OCI-LY7 (cell line): Measurements from ENCODE around the gene LIFR. TPM values are rescaled to one million over a fixed set of nuclear protein-coding genes. Genes with fewer than 3 reads are reported as not detected.

ENCODE experiments used
- BruUV-seq: library from RNA; stranded (reverse); fragments of 400-500 nt; replicated peaks from 2 replicates; lab custom pipeline; 2021; lab: Mats Ljungman, UMichigan
- CTCF ChIA-PET: fragments of 300-600 bp; sonication (Branson Sonifier 250); formaldehyde crosslinking; loops from one replicate; lab custom pipeline; 2022; ENCODE audit warnings: antibody characterized with exemption; ENCODE audit not compliant: unreplicated experiment; lab: Charles Lee
- POLR2A ChIA-PET: fragments of 300-600 bp; sonication (Branson Sonifier 250); formaldehyde crosslinking; loops from one replicate; lab custom pipeline; 2022; ENCODE audit warnings: antibody characterized with exemption; lab: Charles Lee
- DNase-seq: peaks from one replicate; pipeline ENCODE4 v3.0.0-alpha.2; 2015; ENCODE audit warnings: low spot score
- H2AFZ ChIP-seq: fragments of 200-600 bp; sonication (generic), shearing (Covaris generic); 2 replicates; pipeline ENCODE4 v1.6.1; 2014; ENCODE audit warnings: mild to moderate bottlenecking, antibody characterized with exemption, low read length, moderate library complexity
- H3K27ac ChIP-seq: fragments of 200-600 bp; sonication (generic); 2 replicates; pipeline ENCODE4 v1.5.1; 2014; ENCODE audit warnings: mixed run types, low read depth, mild to moderate bottlenecking, moderate library complexity, low read length, inconsistent platforms; ENCODE audit not compliant: poor library complexity, severe bottlenecking
- H3K36me3 ChIP-seq: fragments of 200-600 bp; sonication (generic); 2 replicates; pipeline ENCODE4 v1.6.1; 2014; ENCODE audit warnings: mild to moderate bottlenecking, antibody characterized with exemption, low read length, moderate library complexity, mixed read lengths; ENCODE audit not compliant: insufficient read depth
- H3K4me1 ChIP-seq: fragments of 200-600 bp; sonication (generic); 2 replicates; pipeline ENCODE4 v1.5.1; 2014; ENCODE audit warnings: mild to moderate bottlenecking, low read length; ENCODE audit not compliant: insufficient read depth, poor library complexity, severe bottlenecking
- H3K4me2 ChIP-seq: fragments of 200-600 bp; sonication (generic); 2 replicates; pipeline ENCODE4 v1.6.1; 2014; ENCODE audit warnings: mild to moderate bottlenecking, low read length
- H3K4me3 ChIP-seq: fragments of 200-600 bp; sonication (generic); 2 replicates; pipeline ENCODE4 v1.5.1; 2014; ENCODE audit warnings: mild to moderate bottlenecking, low read depth, low read length; ENCODE audit not compliant: poor library complexity, severe bottlenecking
- H3K79me2 ChIP-seq: fragments of 200-600 bp; sonication (generic); 2 replicates; pipeline ENCODE4 v1.6.1; 2016; ENCODE audit warnings: low read depth, mild to moderate bottlenecking, low read length, moderate library complexity, mixed read lengths; ENCODE audit not compliant: insufficient read depth
- H3K9me2 ChIP-seq: fragments of 200-600 bp; sonication (generic); 2 replicates; pipeline ENCODE4 v1.6.1; 2016; ENCODE audit warnings: mild to moderate bottlenecking, low read length, mixed read lengths; ENCODE audit not compliant: insufficient read depth
- H3K9me3 ChIP-seq: fragments of 200-600 bp; sonication (generic); 2 replicates; pipeline ENCODE4 v1.6.1; 2014; ENCODE audit warnings: mild to moderate bottlenecking, mixed run types, low read length, mixed read lengths
- H4K20me1 ChIP-seq: fragments of 200-600 bp; sonication (generic); 2 replicates; pipeline ENCODE4 v1.6.1; 2014; ENCODE audit warnings: mild to moderate bottlenecking, antibody characterized with exemption, low read length, moderate library complexity, mixed read lengths; ENCODE audit not compliant: insufficient read depth
- CTCF ChIP-seq: fragments of 200-600 bp; sonication (generic); conservative IDR thresholded peaks from 2 replicates; pipeline ENCODE4 v1.5.1; 2014; ENCODE audit warnings: mild to moderate bottlenecking, antibody characterized with exemption, low read length, moderate library complexity, mixed read lengths
- EZH2phosphoT487 ChIP-seq: fragments of 200-600 bp; sonication (generic); IDR thresholded peaks from 2 replicates; pipeline ENCODE4 v1.6.1; 2018; ENCODE audit warnings: low read depth, borderline replicate concordance, mild to moderate bottlenecking, mixed run types, antibody characterized with exemption, low read length, moderate library complexity, mixed read lengths
- intact Hi-C: fragments of 100-400 bp; cut with micrococcal nuclease; formaldehyde crosslinking; loops from one replicate; pipeline ENCODE4 v1.10.0; 2022; ENCODE audit not compliant: unreplicated experiment
- total RNA-seq, 2 experiments: library from RNA; depleted of rRNA in 1 of 2; stranded (reverse); fragments of >200 nt in 1 of 2; shearing (Covaris generic) in 1 of 2; gene quantifications; 2 replicates each; pipeline ENCODE4 v1.2.3, GENCODE V29; 2014 to 2022

LIFR gene
- total RNA-seq, 2 experiments from 2014 or later = not detected

GRCh38 chr5:38581597-38581996 is 25.2 kb upstream of the LIFR start:
- Histone ChIP-seq H3K4me1 (no peaks in the 10 kb centered on the region), H3K9me3 (no peaks in the 10 kb centered on the region), H2AFZ (no peak overlapping the region), H3K79me2 (no peaks in the 10 kb centered on the region), H4K20me1 (no peaks in the 10 kb centered on the region), H3K9me2 (no peaks in the 10 kb centered on the region), H3K4me2 (no peak overlapping the region), H3K27ac (no peak overlapping the region), H3K36me3 (no peaks in the 10 kb centered on the region), H3K4me3 (no peak overlapping the region)
- no peak for DNase-seq
- no TSS peak for BruUV-seq
- TF ChIP-seq CTCF = no peak
- no peak for TF ChIP-seq EZH2phosphoT487
- intact Hi-C loops = no loop called here
- CTCF ChIA-PET = no interaction called here
- POLR2A ChIA-PET = no interaction called here

DNA sequence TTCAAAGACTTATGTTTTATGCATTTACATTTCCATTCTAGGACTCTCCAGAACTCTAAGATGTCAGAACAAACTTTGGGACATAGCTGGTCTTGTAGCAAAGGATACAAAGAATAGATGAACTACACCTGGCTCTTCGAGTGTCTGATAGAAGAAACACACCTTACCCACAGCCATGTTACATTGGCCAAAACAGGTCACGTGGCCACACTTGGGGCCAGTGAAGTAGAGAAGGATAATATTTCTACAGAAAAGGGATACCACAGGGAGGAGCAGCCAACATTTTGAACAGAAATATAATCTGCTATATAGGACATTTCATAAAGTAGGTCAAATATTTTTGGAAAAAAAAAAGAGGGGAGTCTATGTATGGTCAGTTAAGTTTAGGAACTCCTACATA is 22.7 kb upstream of the LIFR start:
- no peak for DNase-seq
- H3K4me3 ChIP-seq = no peak overlapping the region
- no peaks in the 10 kb centered on the region for H4K20me1 ChIP-seq
- H3K9me3 ChIP-seq = no peaks in the 10 kb centered on the region
- H2AFZ ChIP-seq = no peak overlapping the region
- POLR2A ChIA-PET = no interaction called here
- no peak overlapping the region for H3K27ac ChIP-seq
- no TSS peak for BruUV-seq
- intact Hi-C loops = no loop called here
- H3K79me2 ChIP-seq = no peaks in the 10 kb centered on the region
- TF ChIP-seq CTCF (no peak), EZH2phosphoT487 (no peak)
- no peaks in the 10 kb centered on the region for H3K36me3 ChIP-seq
- CTCF ChIA-PET = no interaction called here
- no peaks in the 10 kb centered on the region for H3K9me2 ChIP-seq
- no peaks in the 10 kb centered on the region for H3K4me1 ChIP-seq
- no peak overlapping the region for H3K4me2 ChIP-seq

- no peak for TF ChIP-seq CTCF
- no peak for TF ChIP-seq EZH2phosphoT487
- no peaks in the 10 kb centered on the region for H3K4me1 ChIP-seq
- no peaks in the 10 kb centered on the region for H3K36me3 ChIP-seq
- POLR2A ChIA-PET = no interaction called here
- CTCF ChIA-PET = no interaction called here
- H4K20me1 ChIP-seq = no peaks in the 10 kb centered on the region
- H3K4me3 ChIP-seq = no peak overlapping the region
- H3K4me2 ChIP-seq = no peak overlapping the region
- no peaks in the 10 kb centered on the region for H3K9me3 ChIP-seq
- H3K27ac ChIP-seq = no peak overlapping the region
- H3K79me2 ChIP-seq = no peaks in the 10 kb centered on the region
- no peaks in the 10 kb centered on the region for H3K9me2 ChIP-seq
- no peak overlapping the region for H2AFZ ChIP-seq
- intact Hi-C loops = no loop called here
- DNase-seq = no peak
- no TSS peak for BruUV-seq
Observed at GRCh38 chr5:38576961-38577684, 20.7 kb upstream of the LIFR start.
